GM18505 (cell line): ENCODE measurements around the gene VMAC.

Experiments used
- ATAC-seq: cut with Tn5 transposase; IDR thresholded peaks from one replicate; pipeline ENCODE4 v1.9.1; 2021; ENCODE audit not compliant: unreplicated experiment
- POLR2A ChIP-seq: IDR thresholded peaks from 4 replicates; pipeline ENCODE4 v1.6.1; 2011; ENCODE audit warnings: borderline replicate concordance; ENCODE audit not compliant: insufficient read depth, insufficient read length; ENCODE audit errors: extremely low read depth

The VMAC gene

DNA sequence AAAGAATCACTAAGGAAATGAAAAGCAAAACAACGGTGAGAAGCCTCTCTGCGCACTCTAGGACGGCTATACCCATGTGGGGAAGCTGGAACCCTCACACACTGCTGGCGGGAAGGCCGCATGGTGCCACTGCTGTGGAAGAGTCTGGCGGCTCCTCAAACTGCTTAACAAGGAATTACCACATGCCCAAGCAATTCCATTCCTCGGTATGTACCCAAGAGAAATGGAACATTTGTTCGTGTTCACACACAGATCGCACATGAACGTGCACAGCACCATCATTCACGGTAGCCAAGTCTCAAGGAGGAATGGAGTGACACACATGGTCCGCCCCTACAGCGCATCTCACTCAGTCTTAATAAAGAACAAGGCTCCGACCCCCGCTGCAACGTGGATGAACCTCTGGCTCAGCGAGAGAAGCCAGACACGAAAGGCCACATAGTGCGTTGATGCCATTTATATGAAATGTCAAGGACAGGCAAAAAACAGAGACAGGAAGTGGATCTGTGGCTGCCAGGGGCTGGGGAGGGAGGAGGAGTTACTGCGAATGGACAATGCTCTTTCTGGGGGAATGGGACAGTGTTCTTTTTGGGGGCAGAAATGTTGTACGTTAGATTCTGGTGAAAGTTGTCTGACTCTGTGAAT is 17.0 kb downstream of the VMAC start:
- ATAC-seq, result no peak
- no peak for TF ChIP-seq POLR2A

DNA sequence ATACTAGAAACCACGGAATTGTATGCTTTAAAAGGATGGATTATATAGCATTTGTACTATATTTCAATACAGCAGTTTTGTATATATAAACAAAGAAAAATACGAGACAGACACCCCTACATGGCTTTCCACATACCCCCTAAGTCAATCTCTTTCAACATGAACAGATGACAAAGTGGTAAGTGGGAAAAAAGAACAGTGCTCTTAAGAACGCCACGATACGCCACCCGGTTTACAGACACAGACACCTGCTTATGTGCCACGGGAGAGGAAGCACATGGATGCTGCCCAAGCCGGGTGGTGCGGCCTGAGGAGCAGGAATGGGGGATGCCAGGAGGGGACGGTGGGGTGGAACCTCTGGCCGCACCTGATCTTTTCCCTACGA is 17.5 kb downstream of the VMAC start:
- ATAC-seq, result no peak
- TF ChIP-seq POLR2A, result no peak

DNA sequence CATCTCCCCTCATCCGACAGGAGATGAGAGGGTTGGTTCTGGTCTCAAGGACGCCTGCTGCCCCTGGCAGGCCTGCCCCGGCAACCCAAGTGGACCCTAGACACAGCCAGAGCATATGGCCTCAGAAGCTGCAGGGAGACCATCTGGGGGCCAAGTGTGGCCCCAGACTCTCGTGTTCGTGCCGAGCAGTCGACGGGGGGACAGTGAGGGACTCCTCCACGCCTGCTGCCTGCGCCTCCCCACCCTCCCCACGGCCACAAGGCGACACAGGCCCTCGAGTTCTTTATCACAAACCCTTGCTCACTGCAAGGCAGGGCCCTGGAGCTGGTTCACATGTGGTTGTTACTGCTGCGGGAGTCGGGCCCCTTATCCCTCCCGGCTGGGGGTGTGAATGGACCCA is 18.7 kb downstream of the VMAC start:
- no peak for ATAC-seq
- no peak for TF ChIP-seq POLR2A

DNA sequence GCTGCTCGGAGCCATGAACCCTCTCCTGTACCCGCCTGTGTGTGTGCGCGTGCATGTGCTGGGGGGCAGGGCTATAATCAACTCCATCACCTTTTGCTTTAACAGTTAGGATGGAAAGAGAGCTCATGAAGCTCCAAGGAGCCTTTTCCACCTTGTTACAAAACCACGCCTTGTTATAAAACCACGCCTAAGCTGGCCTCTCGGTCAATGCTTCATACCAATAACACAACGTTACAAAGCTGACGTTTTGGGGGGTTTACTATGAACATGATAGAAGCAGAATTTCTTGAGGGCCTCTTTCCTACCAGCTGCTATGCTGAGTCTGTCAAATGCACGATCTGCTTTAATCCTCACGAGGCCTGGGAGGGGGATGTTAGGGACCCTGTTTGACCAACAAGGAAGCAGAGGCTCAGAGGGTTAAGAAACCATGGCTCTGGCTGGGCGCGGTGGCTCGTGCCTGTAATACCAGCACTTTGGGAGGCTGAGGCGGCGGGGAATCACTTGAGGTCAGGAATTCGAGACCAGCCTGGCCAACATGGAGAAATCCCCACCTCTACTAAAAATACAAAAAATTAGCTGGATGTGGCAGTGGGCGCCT is 21.3 kb downstream of the VMAC start:
- no peak for TF ChIP-seq POLR2A
- ATAC-seq, result no peak

DNA sequence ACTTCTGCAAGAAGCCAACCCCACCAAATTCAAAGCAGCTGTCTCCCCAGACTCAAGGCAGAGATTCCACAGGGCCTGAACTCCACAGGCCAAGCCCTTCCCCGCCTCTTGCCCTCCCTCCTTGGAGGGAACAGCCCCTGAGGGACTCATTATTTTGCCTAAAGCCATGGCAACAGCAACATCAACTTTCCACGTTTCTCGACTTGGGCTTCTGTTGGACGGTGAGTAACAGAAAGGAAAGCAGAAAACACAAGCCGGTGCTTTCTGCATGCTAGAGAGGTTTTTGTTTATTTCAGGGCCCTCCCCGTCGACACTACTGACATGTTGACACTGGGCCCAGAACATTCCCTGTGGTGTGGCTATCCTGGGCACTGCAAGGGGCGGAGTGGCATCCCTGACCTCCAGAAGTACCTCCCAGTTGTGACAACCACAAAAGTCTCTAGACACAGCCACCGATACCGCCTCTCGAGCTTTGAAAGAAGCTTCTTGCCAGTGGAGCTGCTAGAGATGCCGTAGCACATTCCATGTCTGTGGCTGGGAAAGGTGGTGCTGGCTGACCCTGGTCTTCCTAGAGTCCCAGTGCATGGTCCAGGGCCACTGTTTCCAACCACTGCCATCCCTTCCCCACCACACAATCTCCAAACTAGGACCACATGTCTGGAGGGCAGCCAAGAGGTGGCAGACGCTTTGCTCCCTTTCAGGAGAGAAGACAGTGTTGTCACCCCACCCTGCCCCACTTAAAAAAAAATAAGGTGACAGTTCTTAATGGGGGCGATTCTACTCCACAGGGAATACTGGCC is 22.2 kb downstream of the VMAC start:
- ATAC-seq, result no peak
- no peak for TF ChIP-seq POLR2A

DNA sequence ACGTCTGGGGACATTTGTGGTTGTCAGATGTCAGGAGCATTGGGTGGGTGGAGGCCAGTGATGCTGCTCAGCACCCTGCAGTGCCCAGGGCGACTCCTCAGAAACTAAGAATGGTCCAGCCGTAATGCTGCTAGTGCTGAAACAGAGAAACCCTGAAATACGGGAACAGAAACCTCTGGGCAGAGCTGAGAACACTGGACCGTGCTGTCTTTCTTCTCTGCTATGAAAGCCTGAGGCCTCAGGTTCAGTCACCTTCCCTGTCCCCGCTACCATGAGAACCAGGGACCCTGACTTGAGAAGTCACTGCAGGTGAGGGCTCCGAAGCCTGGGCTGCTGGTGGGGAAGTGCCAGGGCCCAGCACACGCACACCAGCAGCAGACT is 22.8 kb downstream of the VMAC start:
- ATAC-seq, result no peak
- no peak for TF ChIP-seq POLR2A

DNA sequence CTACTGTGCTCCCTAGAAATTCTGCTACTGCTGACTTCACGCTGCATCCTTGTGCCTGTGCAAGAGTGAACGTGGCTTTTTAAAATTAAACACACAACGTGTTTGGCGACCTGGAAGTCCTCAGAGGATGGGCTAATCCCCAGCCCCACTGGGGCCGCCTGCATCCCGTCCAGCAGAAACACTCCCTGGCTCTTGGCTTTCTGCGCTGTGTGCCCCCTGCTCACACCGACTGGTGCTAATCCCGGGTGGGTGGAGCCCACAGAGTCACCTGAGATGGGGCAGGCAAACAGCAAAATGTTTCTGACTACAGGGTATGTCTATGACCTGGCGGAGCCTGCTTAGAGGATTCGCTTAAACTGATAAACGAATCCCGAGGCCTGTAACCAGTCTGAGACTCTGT is 24.5 kb downstream of the VMAC start:
- no peak for ATAC-seq
- TF ChIP-seq POLR2A, result no peak

DNA sequence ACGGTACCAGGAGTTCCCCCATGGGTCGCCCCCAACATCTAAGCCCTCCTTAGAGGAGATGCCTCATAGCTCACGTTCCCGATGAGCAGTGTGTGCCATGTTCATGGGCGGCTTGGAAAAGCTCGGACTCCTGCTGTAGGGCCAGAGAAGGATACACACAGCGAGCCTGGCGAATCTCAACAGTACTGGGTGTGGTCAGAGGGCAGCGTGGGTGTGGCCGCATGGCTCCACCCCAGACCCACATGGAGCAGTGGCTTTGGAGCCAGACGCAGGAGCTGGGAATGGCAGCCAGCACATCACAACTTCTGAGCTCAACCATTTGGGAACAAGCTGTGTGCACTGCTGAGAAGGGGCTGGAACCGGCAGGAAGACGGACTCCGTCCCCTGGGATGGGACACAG is 25.0 kb downstream of the VMAC start:
- TF ChIP-seq POLR2A, result no peak
- no peak for ATAC-seq

DNA sequence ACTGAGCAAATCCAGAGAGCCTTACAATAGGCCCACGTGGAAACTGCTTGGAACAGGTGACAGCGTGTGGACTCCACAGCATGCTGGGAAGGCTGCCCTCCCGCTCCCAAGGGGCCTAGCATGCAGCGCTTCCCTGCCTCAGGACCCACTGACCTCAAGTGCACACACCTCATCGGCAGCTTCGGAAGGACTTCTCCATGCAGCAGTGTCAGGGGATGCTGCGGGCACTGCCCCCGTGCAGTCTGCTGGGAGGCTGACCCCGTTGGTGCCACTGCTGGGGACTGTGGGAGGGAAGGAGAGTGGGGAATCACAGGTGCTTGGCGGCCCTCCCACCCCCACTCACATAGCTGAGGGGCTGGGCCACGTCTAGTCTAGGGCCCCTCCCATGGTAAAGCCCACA is 26.6 kb downstream of the VMAC start:
- no peak for TF ChIP-seq POLR2A
- ATAC-seq, result no peak

DNA sequence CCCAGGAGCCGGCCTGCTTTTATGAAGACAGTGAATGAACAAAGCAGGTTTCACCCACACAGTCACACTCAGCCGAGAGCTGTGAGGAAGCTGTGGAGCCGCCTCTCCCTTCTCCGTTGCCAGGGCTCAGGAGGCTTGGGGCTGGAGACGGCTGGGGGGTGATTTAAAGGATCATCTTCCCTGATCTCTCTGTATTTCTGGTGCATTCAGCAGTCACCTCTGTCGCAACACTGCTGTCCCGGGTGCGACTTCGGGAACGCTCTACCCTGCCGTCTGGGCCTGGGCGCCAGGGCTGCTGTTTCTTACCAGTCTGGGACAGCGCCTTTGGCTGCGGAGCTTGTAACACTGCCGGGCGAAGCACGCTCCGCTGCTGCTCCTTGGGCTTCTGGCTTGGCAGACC is 27.5 kb downstream of the VMAC start:
- no peak for ATAC-seq
- no peak for TF ChIP-seq POLR2A

DNA sequence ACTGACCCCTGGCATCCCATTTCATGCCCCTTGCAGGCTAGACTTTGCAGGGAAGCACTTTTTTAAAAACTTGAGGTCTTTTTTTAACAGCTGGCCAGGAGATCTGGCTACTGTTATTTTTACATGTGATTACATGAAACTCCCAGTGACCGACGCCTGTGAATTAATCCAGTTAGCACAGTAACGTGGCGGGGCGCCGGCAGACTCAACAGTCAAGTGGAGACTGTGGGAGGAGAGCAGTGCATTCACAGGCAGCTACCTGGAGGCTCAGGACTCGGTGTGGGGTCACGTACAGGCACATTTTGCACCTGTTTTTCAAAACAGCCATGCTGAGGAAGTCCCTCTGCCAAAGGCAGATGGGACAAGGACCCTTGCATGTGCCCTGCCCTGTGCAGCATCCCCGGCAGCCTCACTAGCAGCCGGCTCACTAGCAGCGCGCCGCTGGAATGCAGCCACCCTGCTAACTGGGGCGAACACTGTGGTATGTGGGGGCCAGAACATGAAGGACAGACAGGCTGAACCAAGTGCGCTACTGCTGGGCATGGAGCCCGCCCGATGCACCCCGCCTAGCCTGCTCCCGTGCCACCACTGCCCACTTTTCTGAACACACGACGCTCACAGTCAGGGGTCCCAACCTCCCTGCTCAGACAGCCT is 28.1 kb downstream of the VMAC start:
- ATAC-seq, result no peak

DNA sequence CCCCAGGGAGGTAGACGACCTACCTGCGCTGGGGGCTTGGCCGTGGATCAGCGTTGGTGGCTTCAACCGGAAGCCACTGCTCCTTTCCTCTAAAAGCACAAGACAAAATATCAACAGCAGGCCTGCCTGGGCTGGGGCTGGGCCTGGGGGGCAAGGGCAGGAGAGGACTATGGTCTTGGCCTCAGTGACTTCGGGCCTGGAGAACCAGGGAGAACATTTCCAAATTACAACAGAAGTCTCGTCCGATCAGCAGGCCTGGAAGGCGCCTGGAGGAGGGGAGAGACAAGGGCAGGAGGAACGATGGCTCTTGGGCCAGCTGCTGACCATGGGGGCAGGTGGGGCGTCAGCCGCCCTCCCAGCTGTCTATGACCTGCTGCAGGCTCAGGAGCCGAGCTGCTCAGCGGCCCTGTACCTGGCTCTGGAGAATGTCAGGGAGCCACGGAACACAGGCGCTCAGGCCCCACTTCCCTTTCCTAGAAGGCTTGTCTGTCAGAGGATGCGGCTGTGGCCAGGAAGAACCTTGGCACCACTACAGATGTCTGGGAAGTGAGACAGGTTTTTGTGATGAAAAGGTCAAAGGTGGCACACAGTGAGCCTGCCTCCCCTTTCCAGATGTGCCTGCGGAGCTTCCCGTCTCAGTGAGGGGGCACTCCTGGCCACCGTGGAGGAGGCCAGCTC is 28.9 kb downstream of the VMAC start:
- no peak for ATAC-seq
- TF ChIP-seq POLR2A, result no peak

More for the DNA sequence above, 28.1 kb downstream of the VMAC start:
- no peak for TF ChIP-seq POLR2A

DNA sequence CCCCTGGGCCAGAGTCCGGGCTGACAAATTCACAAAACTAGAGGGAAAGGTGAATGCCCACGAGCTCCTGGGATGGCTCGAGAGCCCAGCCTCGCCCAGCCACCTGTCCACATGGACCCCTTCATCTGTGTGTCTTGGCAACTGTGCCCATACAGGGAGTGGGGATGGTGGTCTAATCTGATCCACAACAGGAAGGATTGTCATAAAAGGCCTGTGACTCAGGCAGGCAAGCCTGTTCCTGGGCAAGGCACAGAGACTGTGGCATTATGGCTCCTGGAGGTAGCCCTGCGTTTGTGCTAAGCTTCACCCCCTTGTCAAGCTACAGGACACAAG is 29.4 kb downstream of the VMAC start:
- ATAC-seq, result no peak
- no peak for TF ChIP-seq POLR2A
